Immature natural killer cell (primary cell): ENCODE data around the gene ELF4. TPM values are rescaled to one million over a fixed set of nuclear protein-coding genes. Genes with fewer than 3 reads are reported as not detected.
A peak's percentile ranks its signal among the peaks of the same experiment; 100 is the strongest.

Source experiments
- DNase-seq, 3 donors: peaks; one replicate each; pipeline ENCODE4 v3.0.0; 2022; ENCODE audit warnings: mixed read lengths in 1 of 3
- H3K27ac Mint-ChIP-seq, 6 donors: one replicate each; pipeline ENCODE4 v1.8.0; 2020; ENCODE audit warnings: mixed read lengths in 6 of 6, mild to moderate bottlenecking in 5 of 6, inconsistent platforms in 4 of 6, moderate library complexity in 3 of 6
- H3K27me3 Mint-ChIP-seq, 3 donors: one replicate each; pipeline ENCODE4 v1.8.0; 2020 to 2021; ENCODE audit warnings: low read depth in 3 of 3, mild to moderate bottlenecking in 3 of 3, mixed read lengths in 3 of 3, moderate library complexity in 3 of 3, inconsistent platforms in 1 of 3
- H3K36me3 Mint-ChIP-seq, 3 donors: one replicate each; pipeline ENCODE4 v1.8.0; 2020; ENCODE audit warnings: mixed read lengths in 3 of 3, inconsistent platforms in 2 of 3, mild to moderate bottlenecking in 2 of 3
- H3K4me1 Mint-ChIP-seq, 2 donors: one replicate each; pipeline ENCODE4 v1.8.0; 2020; ENCODE audit warnings: inconsistent platforms in 2 of 2, mild to moderate bottlenecking in 2 of 2, mixed read lengths in 2 of 2, moderate library complexity in 1 of 2
- H3K4me3 Mint-ChIP-seq, 5 donors: one replicate each; pipeline ENCODE4 v1.8.0; 2020; ENCODE audit warnings: mild to moderate bottlenecking in 5 of 5, mixed read lengths in 5 of 5, inconsistent platforms in 3 of 5, moderate library complexity in 3 of 5
- H3K9me3 Mint-ChIP-seq, 6 donors: one replicate each; pipeline ENCODE4 v1.8.0; 2020; ENCODE audit warnings: mild to moderate bottlenecking in 6 of 6, mixed read lengths in 6 of 6, inconsistent platforms in 4 of 6, moderate library complexity in 3 of 6
- polyA plus RNA-seq, 3 donors: library from polyadenylated mRNA; unstranded; fragments of 300-500 nt; fragmentation: Illumina TruSeq; gene quantifications; one replicate each; pipeline ENCODE4 v1.2.3, GENCODE V29; 2021

The ELF4 gene
- polyA plus RNA-seq, 3 donors from 2014 or later = 12.3 to 44.9 (median 14.7) TPM

- H3K9me3 Mint-ChIP-seq = no peaks in the 10 kb centered on the region
- peaks cover 3 to 25% (median 15%) of the 10 kb centered on the region in 3 donors for H3K27me3 Mint-ChIP-seq
- peaks cover 88 to 90% of the 10 kb centered on the region in 2 donors for H3K4me1 Mint-ChIP-seq
- peak; percentile 85 to 87 (median 85) for DNase-seq
- H3K27ac Mint-ChIP-seq = peak overlapping the region; percentile 93 to 96 (median 94)
- H3K4me3 Mint-ChIP-seq = peak overlapping the region; percentile 89 to 97 (median 92)
- peaks cover 0 to 6% (median 0%) of the 10 kb centered on the region in 3 donors for H3K36me3 Mint-ChIP-seq
These were observed 23.7 kb downstream of the ELF4 start for GRCh38 chrX:130086447-130087206.

- peaks cover 93 to 97% of the 10 kb centered on the region in 2 donors for H3K4me1 Mint-ChIP-seq
- H3K36me3 Mint-ChIP-seq = peaks cover 0 to 6% (median 0%) of the 10 kb centered on the region in 3 donors
- peak overlapping the region; percentile 93 to 96 (median 94) for H3K27ac Mint-ChIP-seq
- no peaks in the 10 kb centered on the region for H3K9me3 Mint-ChIP-seq
- peaks cover 3 to 25% (median 15%) of the 10 kb centered on the region in 3 donors for H3K27me3 Mint-ChIP-seq
- H3K4me3 Mint-ChIP-seq = peak overlapping the region; percentile 89 to 97 (median 92)
- no peak for DNase-seq
These were observed 24.5 kb downstream of the ELF4 start for GRCh38 chrX:130085551-130086446.

GRCh38 chrX:130084631-130085237, 25.6 kb downstream of the ELF4 start:
- Mint-ChIP-seq H3K36me3 (peaks cover 3% of the 10 kb centered on the region in 3 donors), H3K27ac (peak overlapping the region; percentile 93 to 96 (median 94)), H3K4me1 (peaks cover 95 to 97% of the 10 kb centered on the region in 2 donors), H3K4me3 (peak overlapping the region; percentile 89 to 97 (median 92)), H3K9me3 (no peaks in the 10 kb centered on the region), H3K27me3 (peaks cover 3 to 20% (median 13%) of the 10 kb centered on the region in 3 donors)
- DNase-seq = no peak

- H3K27me3 Mint-ChIP-seq = peaks cover 3 to 21% (median 13%) of the 10 kb centered on the region in 3 donors
- H3K4me3 Mint-ChIP-seq = peak overlapping the region; percentile 89 to 97 (median 92)
- DNase-seq = peak; percentile 44 to 47 (median 46)
- H3K9me3 Mint-ChIP-seq = no peaks in the 10 kb centered on the region
- H3K27ac Mint-ChIP-seq = peak overlapping the region; percentile 93 to 96 (median 94)
- H3K4me1 Mint-ChIP-seq = peaks cover 90 to 95% of the 10 kb centered on the region in 2 donors
- peaks cover 3 to 7% (median 5%) of the 10 kb centered on the region in 3 donors for H3K36me3 Mint-ChIP-seq
These were observed 26.5 kb downstream of the ELF4 start for GRCh38 chrX:130083656-130084382.

GRCh38 chrX:130083107-130083490, 27.2 kb downstream of the ELF4 start:
- H3K9me3 Mint-ChIP-seq = no peaks in the 10 kb centered on the region
- peak overlapping the region; percentile 89 to 97 (median 92) for H3K4me3 Mint-ChIP-seq
- peaks cover 5 to 21% (median 13%) of the 10 kb centered on the region in 3 donors for H3K27me3 Mint-ChIP-seq
- peaks cover 3 to 9% (median 5%) of the 10 kb centered on the region in 3 donors for H3K36me3 Mint-ChIP-seq
- no peak for DNase-seq
- peaks cover 83 to 88% of the 10 kb centered on the region in 2 donors for H3K4me1 Mint-ChIP-seq
- H3K27ac Mint-ChIP-seq = peak overlapping the region; percentile 93 to 97 (median 95)

- Mint-ChIP-seq H3K9me3 (no peaks in the 10 kb centered on the region), H3K4me1 (peaks cover 76 to 81% of the 10 kb centered on the region in 2 donors), H3K27me3 (peaks cover 5 to 19% (median 9%) of the 10 kb centered on the region in 3 donors), H3K4me3 (peak overlapping the region; percentile 86 to 97 (median 89)), H3K27ac (peak overlapping the region; percentile 91 to 97 (median 95)), H3K36me3 (peaks cover 0 to 9% (median 5%) of the 10 kb centered on the region in 3 donors)
- peak; percentile 83 to 84 (median 84) for DNase-seq
These were observed 27.8 kb downstream of the ELF4 start for GRCh38 chrX:130082244-130083106.

GRCh38 chrX:130081421-130082045, 28.8 kb downstream of the ELF4 start:
- H3K4me3 Mint-ChIP-seq = peak overlapping the region; percentile 86 to 97 (median 89)
- peaks cover 4 to 14% (median 5%) of the 10 kb centered on the region in 3 donors for H3K27me3 Mint-ChIP-seq
- no peaks in the 10 kb centered on the region for H3K9me3 Mint-ChIP-seq
- H3K4me1 Mint-ChIP-seq = peaks cover 70 to 72% of the 10 kb centered on the region in 2 donors
- H3K36me3 Mint-ChIP-seq = peaks cover 0 to 9% (median 5%) of the 10 kb centered on the region in 3 donors
- H3K27ac Mint-ChIP-seq = peak overlapping the region; percentile 91 to 97 (median 95)
- no peak for DNase-seq

- H3K9me3 Mint-ChIP-seq = no peaks in the 10 kb centered on the region
- peaks cover 63 to 66% of the 10 kb centered on the region in 2 donors for H3K4me1 Mint-ChIP-seq
- DNase-seq = no peak
- peak overlapping the region in 3 of 5 donors; percentile 88 to 97 (median 92) for H3K4me3 Mint-ChIP-seq
- H3K36me3 Mint-ChIP-seq = peaks cover 0 to 9% (median 5%) of the 10 kb centered on the region in 3 donors
- H3K27me3 Mint-ChIP-seq = peaks cover 4 to 13% (median 5%) of the 10 kb centered on the region in 3 donors
- H3K27ac Mint-ChIP-seq = peak overlapping the region; percentile 91 to 97 (median 95)
These were observed 29.4 kb downstream of the ELF4 start for GRCh38 chrX:130080791-130081367.

GRCh38 chrX:130079824-130080406, 30.4 kb downstream of the ELF4 start:
- peak overlapping the region; percentile 19 to 60 (median 42) for H3K4me3 Mint-ChIP-seq
- no peaks in the 10 kb centered on the region for H3K9me3 Mint-ChIP-seq
- peaks cover 4 to 9% (median 5%) of the 10 kb centered on the region in 3 donors for H3K27me3 Mint-ChIP-seq
- peak overlapping the region; percentile 82 to 95 (median 90) for H3K27ac Mint-ChIP-seq
- peaks cover 56% of the 10 kb centered on the region in 2 donors for H3K4me1 Mint-ChIP-seq
- H3K36me3 Mint-ChIP-seq = peaks cover 0 to 9% (median 5%) of the 10 kb centered on the region in 3 donors
- DNase-seq = peak; percentile 57 to 68 (median 58)

- Mint-ChIP-seq H3K4me3 (no peak overlapping the region), H3K27ac (peak overlapping the region in 3 of 6 donors; percentile 10 to 23 (median 13)), H3K4me1 (peaks cover 14 to 16% of the 10 kb centered on the region in 2 donors), H3K36me3 (peaks cover 0 to 14% (median 5%) of the 10 kb centered on the region in 3 donors), H3K27me3 (peaks cover 0 to 4% (median 3%) of the 10 kb centered on the region in 3 donors), H3K9me3 (peaks cover 0 to 2% (median 0%) of the 10 kb centered on the region in 6 donors)
- DNase-seq = no peak
These were observed 34.5 kb downstream of the ELF4 start for GRCh38 chrX:130075777-130076176.

GRCh38 chrX:130072345-130072740, 38.0 kb downstream of the ELF4 start:
- Mint-ChIP-seq H3K4me3 (no peak overlapping the region), H3K9me3 (peaks cover 0 to 2% (median 0%) of the 10 kb centered on the region in 6 donors), H3K4me1 (peaks cover 0 to 3% of the 10 kb centered on the region in 2 donors), H3K36me3 (peaks cover 0 to 11% (median 1%) of the 10 kb centered on the region in 3 donors), H3K27ac (peak overlapping the region in 3 of 6 donors; percentile 3 to 60 (median 48)), H3K27me3 (peaks cover 0 to 2% (median 0%) of the 10 kb centered on the region in 3 donors)
- no peak for DNase-seq
